GM12878 (cell line): ENCODE measurements around the gene LETM1. TPM values are rescaled to one million over a fixed set of nuclear protein-coding genes. Genes with fewer than 3 reads are reported as not detected.

Source experiments
- ATAC-seq: fragments of 200-7000 bp; cut with Tn5 transposase; 3 replicates; pipeline ENCODE4 v1.9.1; 2020; ENCODE audit warnings: mild to moderate bottlenecking, moderate library complexity
- BruUV-seq: library from RNA; stranded (reverse); fragments of 400-500 nt; replicated peaks from 2 replicates; lab custom pipeline; 2021; lab: Mats Ljungman, UMichigan
- CTCF ChIA-PET: fragments of 300-600 bp; sonication (Branson Sonifier 250); formaldehyde crosslinking; extraction: SDS; loops from one replicate; lab custom pipeline; 2021; ENCODE audit warnings: inconsistent platforms; lab: Yijun Ruan, JAX
- POLR2A ChIA-PET: fragments of 350-600 bp; formaldehyde crosslinking; extraction: SDS; loops from one replicate; lab custom pipeline; 2021; ENCODE audit warnings: inconsistent platforms; lab: Charles Lee
- RAD21 ChIA-PET: fragments of 300-600 bp; sonication (Branson Sonifier 250); formaldehyde crosslinking; loops from one replicate; lab custom pipeline; 2023; ENCODE audit warnings: antibody characterized with exemption; ENCODE audit not compliant: unreplicated experiment; lab: Charles Lee
- SMC1A ChIA-PET: fragments of 300-600 bp; sonication (Branson Sonifier 250); formaldehyde crosslinking; loops from one replicate; lab custom pipeline; 2023; ENCODE audit not compliant: unreplicated experiment, uncharacterized antibody; lab: Charles Lee
- DNase-seq: peaks from one replicate; pipeline ENCODE4 v3.0.0-alpha.2; 2011; ENCODE audit warnings: low read depth, low spot score
- FAIRE-seq: peaks from 3 replicates; lab custom pipeline; 2011; peaks lifted over from hg19 to GRCh38; lab: Jason Lieb, UNC
- H2AFZ ChIP-seq: 2 replicates; pipeline ENCODE4 v1.6.0; 2011; ENCODE audit warnings: low read depth, low read length, control low read depth; ENCODE audit not compliant: control insufficient read depth
- H3K27ac ChIP-seq: 2 replicates; pipeline ENCODE4 v1.5.1; 2011; ENCODE audit warnings: control low read depth; ENCODE audit not compliant: control insufficient read depth, insufficient read depth
- H3K27me3 ChIP-seq, 2 experiments: replicated peaks in 1 of 2; 2 replicates each; pipeline versions ENCODE4 v1.6.0 to v1.6.1; 2011; ENCODE audit warnings: low read length in 1 of 2; ENCODE audit not compliant: control insufficient read depth in 2 of 2, insufficient read depth in 2 of 2
- H3K36me3 ChIP-seq, 2 experiments: 2 replicates each; pipeline ENCODE4 v1.5.1; 2011; ENCODE audit warnings: low read length in 1 of 2; ENCODE audit not compliant: control insufficient read depth in 2 of 2, insufficient read depth in 2 of 2
- H3K4me1 ChIP-seq: 2 replicates; pipeline ENCODE4 v1.6.1; 2011; ENCODE audit warnings: mild to moderate bottlenecking, low read length, moderate library complexity, mixed read lengths; ENCODE audit not compliant: control insufficient read depth, insufficient read depth
- H3K4me2 ChIP-seq: 2 replicates; pipeline ENCODE4 v1.6.0; 2011; ENCODE audit warnings: control low read depth; ENCODE audit not compliant: control insufficient read depth, insufficient read depth
- H3K4me3 ChIP-seq: fragments of 200-600 bp; sonication (generic); 2 replicates; pipeline ENCODE4 v1.5.1; 2016
- H3K79me2 ChIP-seq: 2 replicates; pipeline ENCODE4 v1.6.0; 2011; ENCODE audit warnings: low read length; ENCODE audit not compliant: control insufficient read depth, insufficient read depth
- H3K9ac ChIP-seq: 2 replicates; pipeline ENCODE4 v1.8.0; 2011; ENCODE audit warnings: low read length, control low read depth, mixed read lengths; ENCODE audit not compliant: control insufficient read depth, insufficient read depth
- H3K9me3 ChIP-seq: replicated peaks from 3 replicates; pipeline ENCODE4 v1.5.1; 2011; ENCODE audit warnings: mild to moderate bottlenecking, low read length; ENCODE audit not compliant: control insufficient read depth, insufficient read depth
- H4K20me1 ChIP-seq: 2 replicates; pipeline ENCODE4 v1.6.0; 2011; ENCODE audit not compliant: control insufficient read depth, insufficient read depth
- CEBPB ChIP-seq, 2 experiments: fragments of 150-350 bp in 1 of 2; IDR thresholded peaks; 2 replicates each; pipeline ENCODE4 v1.6.1; 2012 to 2014; ENCODE audit warnings: low read depth in 2 of 2, low read length in 2 of 2, borderline replicate concordance in 1 of 2, inconsistent platforms in 1 of 2
- E2F4 ChIP-seq: IDR thresholded peaks from 2 replicates; pipeline ENCODE4 v1.6.1; 2012; ENCODE audit warnings: low read depth, low read length, improper control_type of control experiment
- EED ChIP-seq: sonication (generic); IDR thresholded peaks from 2 replicates; pipeline ENCODE4 v1.6.1; 2016; ENCODE audit warnings: antibody characterized with exemption, low read depth
- FOXM1 ChIP-seq: IDR thresholded peaks from 2 replicates; pipeline ENCODE4 v1.6.1; 2012; ENCODE audit warnings: low read depth, mild to moderate bottlenecking, inconsistent platforms, low read length, moderate library complexity
- HDAC6 ChIP-seq: fragments of 200-600 bp; sonication (generic); IDR thresholded peaks from one replicate; pipeline ENCODE4 v1.8.0; 2017; ENCODE audit warnings: antibody characterized with exemption; ENCODE audit not compliant: unreplicated experiment
- KAT2A ChIP-seq: conservative IDR thresholded peaks from 2 replicates; pipeline ENCODE4 v1.6.1; 2011; ENCODE audit warnings: low read depth, low read length; ENCODE audit not compliant: control insufficient read depth
- NFYA ChIP-seq: IDR thresholded peaks from 2 replicates; pipeline ENCODE4 v1.6.1; 2011; ENCODE audit warnings: low read depth, mild to moderate bottlenecking, low read length, improper control_type of control experiment, borderline replicate concordance
- NR2C1 ChIP-seq: fragments of 450-650 bp; IDR thresholded peaks from 2 replicates; pipeline ENCODE4 v1.6.1; 2017; ENCODE audit warnings: antibody characterized with exemption, mild to moderate bottlenecking, moderate library complexity
- POLR2AphosphoS5 ChIP-seq: IDR thresholded peaks from 2 replicates; pipeline ENCODE4 v1.6.1; 2011; ENCODE audit warnings: mild to moderate bottlenecking, low read length, inconsistent platforms
- PRDM15 ChIP-seq: fragments of 450-650 bp; formaldehyde crosslinking; IDR thresholded peaks from 2 replicates; pipeline ENCODE4 v1.4.0; 2020; ENCODE audit warnings: mild to moderate bottlenecking, moderate library complexity
- RFX5 ChIP-seq: IDR thresholded peaks from 2 replicates; pipeline ENCODE4 v1.6.1; 2011; ENCODE audit warnings: low read depth, low read length, improper control_type of control experiment
- WGBS: methylation state at CpG from one replicate; pipeline ENCODE4 v1.1.6; 2016; ENCODE audit warnings: low lambda C conversion rate; ENCODE audit not compliant: insufficient replicate concordance, insufficient coverage; ENCODE audit errors: missing lambda C conversion rate; 5-methylcytosine and 5-hydroxymethylcytosine counted together
- in situ Hi-C: fragments of 300-500 bp; cut with MboI; formaldehyde crosslinking; loops from 9 replicates; pipeline ENCODE4 v1.14.3; 2018; ENCODE audit warnings: mixed read lengths
- intact Hi-C: fragments of 100-400 bp; cut with micrococcal nuclease; formaldehyde crosslinking; loops from one replicate; pipeline ENCODE4 v1.14.2; 2022; ENCODE audit not compliant: unreplicated experiment
- polyA plus RNA-seq, 11 experiments: library from polyadenylated mRNA; depleted of rRNA in 4 of 11; unstranded in 6 of 11; stranded (reverse) in 5 of 11; fragments of >200 nt; fragmentation: Nextera tagmentation in 4 of 11; fragmentation: Illumina TruSeq in 1 of 11; extraction: Ambion mirVana in 4 of 11; extraction: Trizol in 1 of 11; gene quantifications; 1 replicate in 1 of 11; 2 replicates in 10 of 11; pipeline versions ENCODE4 v1.2.1 to v1.2.3, GENCODE V29; 2011 to 2016; ENCODE audit warnings: inconsistent platforms in 2 of 11, missing spikeins in 2 of 11, low read depth in 1 of 11
- total RNA-seq, 4 experiments: library from RNA; depleted of rRNA in 3 of 4; stranded (reverse); fragments of >200 nt in 3 of 4; fragmentation: Illumina TruSeq in 1 of 4; extraction: Trizol in 1 of 4; gene quantifications; 2 replicates each; pipeline versions ENCODE4 v1.2.1 to v1.2.3, GENCODE V29; 2013 to 2021

Gene LETM1
- total and polyA plus RNA-seq, 10 of the 15 experiments (the other 5 are each of a cell fraction or from before 2014, with no cell fraction given) = 2.6 to 65.2 (median 30.2) TPM

- Histone ChIP-seq H4K20me1 (no peaks in the 10 kb centered on the region), H3K9ac (no peak overlapping the region), H3K4me3 (no peak overlapping the region), H2AFZ (no peak overlapping the region), H3K27me3 (no peaks in the 10 kb centered on the region), H3K4me2 (no peak overlapping the region), H3K36me3 (peaks cover 19 to 37% of the 10 kb centered on the region in 2 experiments; a peak in 3 of 4 replicates), H3K79me2 (peaks cover 2% of the 10 kb centered on the region), H3K9me3 (no peaks in the 10 kb centered on the region), H3K4me1 (peaks cover 30% of the 10 kb centered on the region), H3K27ac (no peak overlapping the region)
- ChIA-PET SMC1A (interaction anchor here (0.7 to 1.7 kb wide), 3 partner anchors 21 to 70 kb away, joined by 3 to 6 read pairs (median 3); no protein-coding TSS in a partner anchor), POLR2A (interaction anchor here (0.6 kb wide), 2 partner anchors 15 to 29 kb away, joined by 3 read pairs; no protein-coding TSS in a partner anchor), RAD21 (no interaction called here), CTCF (interaction anchor here (1.0 to 2.5 kb wide), 2 partner anchors 10 to 69 kb away, joined by 3 to 9 read pairs; no protein-coding TSS in a partner anchor)
- WGBS = 97% methylated on average over 3 of the region's 3 CpGs
- TF ChIP-seq FOXM1 = no peak
- no peak for TF ChIP-seq E2F4
- no peak for TF ChIP-seq NR2C1
- no peak for TF ChIP-seq HDAC6
- no peak for TF ChIP-seq CEBPB (IDR thresholded peaks at IDR 0.05; ENCODE audit: borderline replicate concordance in 1 of 2, low read depth in 2 of 2, low read length in 2 of 2)
- TF ChIP-seq PRDM15 = no peak
- no peak for TF ChIP-seq NFYA
- TF ChIP-seq RFX5 = no peak
- no peak for TF ChIP-seq POLR2AphosphoS5
- no peak for TF ChIP-seq EED
- TF ChIP-seq KAT2A = no peak
- ATAC-seq = no peak
- no peak for FAIRE-seq
- intact Hi-C loops (no loop called here), in situ Hi-C loops (no loop called here)
- no peak for DNase-seq
- no TSS peak for BruUV-seq
Measured at GRCh38 chr4:1830234-1830633, 25.7 kb downstream of the LETM1 start.
